Activated CD8-positive, alpha-beta memory T cell treated with anti-CD3 and anti-CD28 coated beads for 4 hours (primary cell): ENCODE results near the gene PKDCC.
A peak's percentile ranks its signal among the peaks of the same experiment; 100 is the strongest.

Experiments used
- DNase-seq, 2 donors: peaks; one replicate each; pipeline ENCODE4 v3.0.0-alpha.2; 2020; ENCODE audit warnings: low read depth in 2 of 2

The PKDCC gene

GRCh38 chr2:42086500-42086953 is 38.7 kb downstream of the PKDCC start:
- no peak for DNase-seq

- DNase-seq = no peak
Observed at GRCh38 chr2:42087137-42087856, 39.5 kb downstream of the PKDCC start.

GRCh38 chr2:42087857-42088195 is 40.0 kb downstream of the PKDCC start:
- DNase-seq = no peak

- no peak for DNase-seq
Observed at GRCh38 chr2:42089340-42089925, 41.6 kb downstream of the PKDCC start.

GRCh38 chr2:42090216-42090615 is 42.4 kb downstream of the PKDCC start:
- DNase-seq = no peak

GRCh38 chr2:42091671-42092070 is 43.9 kb downstream of the PKDCC start:
- DNase-seq = no peak

- DNase-seq = no peak
Observed at GRCh38 chr2:42092084-42092996, 44.5 kb downstream of the PKDCC start.

- no peak for DNase-seq
Observed at GRCh38 chr2:42094114-42094513, 46.3 kb downstream of the PKDCC start.

- peak; percentile 46 to 58 for DNase-seq
Observed at GRCh38 chr2:42095923-42096408, 48.1 kb downstream of the PKDCC start.

- DNase-seq = no peak
Observed at GRCh38 chr2:42096869-42097591, 49.2 kb downstream of the PKDCC start.

GRCh38 chr2:42098571-42099437 is 51.0 kb downstream of the PKDCC start:
- DNase-seq = no peak

- DNase-seq = no peak
Observed at GRCh38 chr2:42099438-42100173, 51.8 kb downstream of the PKDCC start.

GRCh38 chr2:42100683-42101205 is 52.9 kb downstream of the PKDCC start:
- no peak for DNase-seq

- peak in 1 of 2 donors; percentile 31 for DNase-seq
Observed at GRCh38 chr2:42101206-42102023, 53.6 kb downstream of the PKDCC start.

GRCh38 chr2:42102024-42102590 is 54.3 kb downstream of the PKDCC start:
- peak; percentile 87 for DNase-seq

- DNase-seq = no peak
Observed at GRCh38 chr2:42102591-42103450, 55.0 kb downstream of the PKDCC start.

- DNase-seq = no peak
Observed at GRCh38 chr2:42103829-42104228, 56.0 kb downstream of the PKDCC start.

GRCh38 chr2:42104621-42105020 is 56.8 kb downstream of the PKDCC start:
- no peak for DNase-seq
